Upper lobe of left lung (tissue), 6 donors: Measurements from ENCODE around the gene FGF10. TPM values are rescaled to one million over a fixed set of nuclear protein-coding genes. Genes with fewer than 3 reads are reported as not detected.

Experiments
- ATAC-seq, 2 donors: fragments of 200-7000 bp; cut with Tn5 transposase; one replicate each; pipeline ENCODE4 v1.9.1; 2022; ENCODE audit warnings: mild to moderate bottlenecking in 2 of 2, moderate library complexity in 2 of 2; ENCODE audit not compliant: low FRiP score in 2 of 2
- DNase-seq, 2 donors: peaks; one replicate each; pipeline ENCODE4 v3.0.0-alpha.2; 2019 to 2020
- H3K27ac ChIP-seq, 4 donors: fragments of 200-600 bp; sonication (generic); one replicate each; pipeline ENCODE4 v1.5.1; 2016 to 2019
- H3K27me3 ChIP-seq, 4 donors: fragments of 200-600 bp; sonication (generic); one replicate each; pipeline ENCODE4 v1.5.1; 2017 to 2019
- H3K36me3 ChIP-seq, 4 donors: fragments of 200-600 bp; sonication (generic); one replicate each; pipeline ENCODE4 v1.5.1; 2016 to 2019
- H3K4me1 ChIP-seq, 4 donors: fragments of 200-600 bp; sonication (generic); one replicate each; pipeline ENCODE4 v1.5.1; 2018 to 2019
- H3K4me3 ChIP-seq, 4 donors: fragments of 200-600 bp; sonication (generic); one replicate each; pipeline ENCODE4 v1.5.1; 2017 to 2019; ENCODE audit warnings: mild to moderate bottlenecking in 2 of 4, moderate library complexity in 1 of 4
- H3K9me3 ChIP-seq, 4 donors: fragments of 200-600 bp; sonication (generic); one replicate each; pipeline ENCODE4 v1.5.1; 2018 to 2019
- EP300 ChIP-seq, 4 donors: sonication (generic); formaldehyde crosslinking; IDR thresholded peaks; one replicate each; pipeline ENCODE4 v1.5.1; 2017; ENCODE audit warnings: antibody characterized with exemption in 4 of 4, control low read depth in 2 of 4
- POLR2A ChIP-seq, 4 donors: fragments of 450-650 bp; IDR thresholded peaks; one replicate each; pipeline ENCODE4 v1.5.1; 2016 to 2017; ENCODE audit warnings: antibody characterized with exemption in 4 of 4, mild to moderate bottlenecking in 2 of 4
- POLR2AphosphoS5 ChIP-seq, 2 donors: sonication (generic); formaldehyde crosslinking; IDR thresholded peaks; one replicate each; pipeline ENCODE4 v1.5.1; 2017; ENCODE audit warnings: antibody characterized with exemption in 2 of 2
- WGBS, 2 donors: methylation state at CpG; one replicate each; pipeline ENCODE4 v1.1.5; 2017 to 2018; 5-methylcytosine and 5-hydroxymethylcytosine counted together
- total RNA-seq, 6 donors: library from RNA; depleted of rRNA in 4 of 6; stranded (reverse); fragments of >200 nt in 4 of 6; gene quantifications; one replicate each; pipeline versions ENCODE4 v1.1.0 to v1.2.1, GENCODE V29; 2016 to 2021
- TF ChIP-seq, protein P1 (sequence below), 6 experiments: fragments of 450-650 bp in 4 of 6; fragments of 200-600 bp in 2 of 6; sonication (generic) in 2 of 6; IDR thresholded peaks; one replicate each; pipeline ENCODE4 v1.5.1; 2016 to 2019; ENCODE audit warnings: antibody characterized with exemption in 6 of 6
- donor health status: DM: no; HTN: no; CAD: no; lungs with moderate emphysema.
- donor health status: DM: no; HTN: yes; CAD: no; lungs with severe emphysema.

The FGF10 gene
- total RNA-seq, 6 donors from 2014 or later: 1.1 to 12.6 (median 2.4) TPM

DNA sequence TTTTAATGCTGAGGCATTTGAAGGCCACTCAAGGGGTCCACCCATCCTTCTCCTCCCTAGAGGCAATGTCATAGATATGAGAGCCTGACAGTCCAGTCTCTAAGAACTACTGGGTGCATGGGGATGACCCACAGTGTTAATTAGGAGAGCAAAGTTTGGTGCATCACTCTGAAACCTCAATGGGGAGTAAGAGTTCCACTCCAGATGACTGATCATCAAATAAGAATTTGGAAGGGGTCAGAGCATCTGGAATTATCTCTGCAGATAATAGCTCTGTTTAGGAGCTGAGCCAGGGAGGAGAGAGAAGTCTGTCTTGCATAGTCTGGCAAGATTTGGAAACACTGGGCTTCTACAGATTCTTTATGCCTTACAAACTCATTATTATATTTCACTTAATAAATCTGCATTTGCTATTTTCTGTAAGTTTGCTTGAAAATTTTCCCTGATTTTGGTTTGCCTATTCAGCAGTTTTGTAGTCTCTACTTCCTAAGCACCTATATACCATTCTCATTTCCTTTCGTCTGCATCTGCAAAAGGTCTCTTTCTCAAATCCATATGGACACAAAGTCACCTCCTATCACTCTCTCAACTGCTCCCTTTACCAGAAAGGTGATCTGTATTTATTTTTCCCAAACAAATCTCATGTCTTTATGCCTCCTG lies 27.7 kb downstream of the FGF10 start:
- 77 to 87% methylated on average over 1 of the region's 1 CpG for WGBS, 2 donors
- no peaks in the 10 kb centered on the region for H3K36me3 ChIP-seq
- H3K27me3 ChIP-seq: no peaks in the 10 kb centered on the region
- ATAC-seq: no peak
- no peaks in the 10 kb centered on the region for H3K9me3 ChIP-seq
- H3K4me3 ChIP-seq: no peak overlapping the region
- no peaks in the 10 kb centered on the region for H3K4me1 ChIP-seq
- no peak for DNase-seq
- TF ChIP-seq POLR2A (IDR thresholded peaks at IDR 0.05): no peak
- no peak for TF ChIP-seq EP300 (IDR thresholded peaks at IDR 0.05)
- no peak for TF ChIP-seq POLR2AphosphoS5 (IDR thresholded peaks at IDR 0.05)
- TF ChIP-seq, protein P1, sequence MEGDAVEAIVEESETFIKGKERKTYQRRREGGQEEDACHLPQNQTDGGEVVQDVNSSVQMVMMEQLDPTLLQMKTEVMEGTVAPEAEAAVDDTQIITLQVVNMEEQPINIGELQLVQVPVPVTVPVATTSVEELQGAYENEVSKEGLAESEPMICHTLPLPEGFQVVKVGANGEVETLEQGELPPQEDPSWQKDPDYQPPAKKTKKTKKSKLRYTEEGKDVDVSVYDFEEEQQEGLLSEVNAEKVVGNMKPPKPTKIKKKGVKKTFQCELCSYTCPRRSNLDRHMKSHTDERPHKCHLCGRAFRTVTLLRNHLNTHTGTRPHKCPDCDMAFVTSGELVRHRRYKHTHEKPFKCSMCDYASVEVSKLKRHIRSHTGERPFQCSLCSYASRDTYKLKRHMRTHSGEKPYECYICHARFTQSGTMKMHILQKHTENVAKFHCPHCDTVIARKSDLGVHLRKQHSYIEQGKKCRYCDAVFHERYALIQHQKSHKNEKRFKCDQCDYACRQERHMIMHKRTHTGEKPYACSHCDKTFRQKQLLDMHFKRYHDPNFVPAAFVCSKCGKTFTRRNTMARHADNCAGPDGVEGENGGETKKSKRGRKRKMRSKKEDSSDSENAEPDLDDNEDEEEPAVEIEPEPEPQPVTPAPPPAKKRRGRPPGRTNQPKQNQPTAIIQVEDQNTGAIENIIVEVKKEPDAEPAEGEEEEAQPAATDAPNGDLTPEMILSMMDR (IDR thresholded peaks at IDR 0.05): no peak
- no peak overlapping the region for H3K27ac ChIP-seq

DNA sequence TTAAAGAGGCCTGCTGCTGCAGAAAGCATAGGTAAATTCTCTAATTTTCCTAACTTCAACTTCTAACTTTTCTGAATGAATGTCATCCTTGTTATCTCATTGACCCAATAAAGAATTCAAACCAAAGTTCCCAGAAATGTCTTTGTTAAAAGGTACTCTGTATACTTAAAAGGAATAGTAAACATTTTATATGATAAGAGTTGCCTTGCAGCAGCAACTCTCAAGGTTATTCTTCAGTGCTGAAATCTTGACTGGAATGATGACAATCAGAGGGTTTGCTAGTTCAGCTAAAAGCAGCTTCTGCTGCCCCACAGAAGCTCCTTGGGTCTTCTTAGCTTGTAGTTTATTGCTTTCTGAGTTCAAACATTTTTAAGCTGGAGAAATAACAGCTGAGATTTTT lies 28.3 kb downstream of the FGF10 start:
- Histone ChIP-seq H3K9me3 (no peaks in the 10 kb centered on the region), H3K4me3 (no peak overlapping the region), H3K27ac (no peak overlapping the region), H3K27me3 (no peaks in the 10 kb centered on the region), H3K4me1 (no peaks in the 10 kb centered on the region), H3K36me3 (no peaks in the 10 kb centered on the region)
- DNase-seq (no peak), ATAC-seq (no peak)
- no peak for TF ChIP-seq POLR2AphosphoS5 (IDR thresholded peaks at IDR 0.05)
- no peak for TF ChIP-seq EP300 (IDR thresholded peaks at IDR 0.05)
- TF ChIP-seq POLR2A (IDR thresholded peaks at IDR 0.05): no peak
- TF ChIP-seq, protein P1 (IDR thresholded peaks at IDR 0.05): no peak

DNA sequence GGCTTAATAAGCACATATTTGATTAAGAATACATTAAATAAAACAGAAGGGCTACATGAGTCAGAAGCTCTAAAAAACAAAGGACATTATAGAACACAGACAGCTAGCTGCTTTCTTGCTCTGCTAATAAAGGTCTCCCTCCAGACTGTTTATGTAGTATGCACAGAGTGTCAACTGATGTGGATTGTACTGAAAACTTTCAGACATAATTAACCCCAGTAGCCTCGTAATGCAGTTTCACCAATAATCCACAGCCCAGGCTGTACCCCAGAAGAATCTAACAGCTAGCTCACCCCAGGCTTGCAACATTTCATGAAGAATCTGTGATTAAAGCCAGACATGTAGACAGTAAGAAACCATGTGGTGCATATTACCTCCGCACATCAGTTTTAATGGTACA lies 30.8 kb downstream of the FGF10 start:
- no peak for DNase-seq
- Histone ChIP-seq H3K27me3 (no peaks in the 10 kb centered on the region), H3K36me3 (no peaks in the 10 kb centered on the region), H3K27ac (no peak overlapping the region), H3K9me3 (no peaks in the 10 kb centered on the region), H3K4me1 (no peaks in the 10 kb centered on the region), H3K4me3 (no peak overlapping the region)
- no peak for ATAC-seq
- 80 to 81% methylated on average over 2 of the region's 2 CpGs for WGBS, 2 donors
- TF ChIP-seq POLR2AphosphoS5 (IDR thresholded peaks at IDR 0.05) (no peak), EP300 (IDR thresholded peaks at IDR 0.05) (no peak), POLR2A (IDR thresholded peaks at IDR 0.05) (no peak)
- TF ChIP-seq, protein P1 (IDR thresholded peaks at IDR 0.05): no peak

GRCh38 chr5:44356231-44356630 lies 33.0 kb downstream of the FGF10 start:
- 68 to 74% methylated on average over 1 of the region's 1 CpG for WGBS, 2 donors
- H3K27me3 ChIP-seq: no peaks in the 10 kb centered on the region
- H3K4me1 ChIP-seq: no peaks in the 10 kb centered on the region
- ATAC-seq: no peak
- H3K4me3 ChIP-seq: no peak overlapping the region
- TF ChIP-seq POLR2A (IDR thresholded peaks at IDR 0.05) (no peak), POLR2AphosphoS5 (IDR thresholded peaks at IDR 0.05) (no peak), EP300 (IDR thresholded peaks at IDR 0.05) (no peak)
- TF ChIP-seq, protein P1 (IDR thresholded peaks at IDR 0.05): no peak
- no peak overlapping the region for H3K27ac ChIP-seq
- no peaks in the 10 kb centered on the region for H3K9me3 ChIP-seq
- H3K36me3 ChIP-seq: no peaks in the 10 kb centered on the region
- no peak for DNase-seq

- no peak for DNase-seq
- WGBS, 2 donors: 54 to 69% methylated on average over 2 of the region's 2 CpGs
These were observed 43.3 kb downstream of the FGF10 start for GRCh38 chr5:44345871-44346270.

More at GRCh38 chr5:44345871-44346270, 43.3 kb downstream of the FGF10 start:
- ATAC-seq: no peak
- TF ChIP-seq POLR2AphosphoS5 (IDR thresholded peaks at IDR 0.05): no peak
- TF ChIP-seq, protein P1 (IDR thresholded peaks at IDR 0.05): no peak
- TF ChIP-seq POLR2A (IDR thresholded peaks at IDR 0.05): no peak
- no peak for TF ChIP-seq EP300 (IDR thresholded peaks at IDR 0.05)
- no peaks in the 10 kb centered on the region for H3K4me1 ChIP-seq
- no peak overlapping the region for H3K4me3 ChIP-seq
- no peak overlapping the region for H3K27ac ChIP-seq
- H3K9me3 ChIP-seq: no peaks in the 10 kb centered on the region
- no peaks in the 10 kb centered on the region for H3K36me3 ChIP-seq
- H3K27me3 ChIP-seq: no peaks in the 10 kb centered on the region
